ENCODE results near the gene TBC1D20. TPM values are rescaled to one million over a fixed set of nuclear protein-coding genes. Genes with fewer than 3 reads are reported as not detected.
A peak's percentile ranks its signal among the peaks of the same experiment; 100 is the strongest.

Gene TBC1D20
- total RNA-seq, 1 experiment from 2014 or later, result 24.2 TPM

- TF ChIP-seq, protein P1, sequence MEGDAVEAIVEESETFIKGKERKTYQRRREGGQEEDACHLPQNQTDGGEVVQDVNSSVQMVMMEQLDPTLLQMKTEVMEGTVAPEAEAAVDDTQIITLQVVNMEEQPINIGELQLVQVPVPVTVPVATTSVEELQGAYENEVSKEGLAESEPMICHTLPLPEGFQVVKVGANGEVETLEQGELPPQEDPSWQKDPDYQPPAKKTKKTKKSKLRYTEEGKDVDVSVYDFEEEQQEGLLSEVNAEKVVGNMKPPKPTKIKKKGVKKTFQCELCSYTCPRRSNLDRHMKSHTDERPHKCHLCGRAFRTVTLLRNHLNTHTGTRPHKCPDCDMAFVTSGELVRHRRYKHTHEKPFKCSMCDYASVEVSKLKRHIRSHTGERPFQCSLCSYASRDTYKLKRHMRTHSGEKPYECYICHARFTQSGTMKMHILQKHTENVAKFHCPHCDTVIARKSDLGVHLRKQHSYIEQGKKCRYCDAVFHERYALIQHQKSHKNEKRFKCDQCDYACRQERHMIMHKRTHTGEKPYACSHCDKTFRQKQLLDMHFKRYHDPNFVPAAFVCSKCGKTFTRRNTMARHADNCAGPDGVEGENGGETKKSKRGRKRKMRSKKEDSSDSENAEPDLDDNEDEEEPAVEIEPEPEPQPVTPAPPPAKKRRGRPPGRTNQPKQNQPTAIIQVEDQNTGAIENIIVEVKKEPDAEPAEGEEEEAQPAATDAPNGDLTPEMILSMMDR (conservative IDR thresholded peaks at IDR 0.05; ENCODE audit: low read depth, low read length), result no peak
- TF ChIP-seq EZH2 (IDR thresholded peaks at IDR 0.05; ENCODE audit: low read length, unreplicated experiment), result no peak
Observed at GRCh38 chr20:408843-409696, 53.3 kb downstream of the TBC1D20 start.

DNA sequence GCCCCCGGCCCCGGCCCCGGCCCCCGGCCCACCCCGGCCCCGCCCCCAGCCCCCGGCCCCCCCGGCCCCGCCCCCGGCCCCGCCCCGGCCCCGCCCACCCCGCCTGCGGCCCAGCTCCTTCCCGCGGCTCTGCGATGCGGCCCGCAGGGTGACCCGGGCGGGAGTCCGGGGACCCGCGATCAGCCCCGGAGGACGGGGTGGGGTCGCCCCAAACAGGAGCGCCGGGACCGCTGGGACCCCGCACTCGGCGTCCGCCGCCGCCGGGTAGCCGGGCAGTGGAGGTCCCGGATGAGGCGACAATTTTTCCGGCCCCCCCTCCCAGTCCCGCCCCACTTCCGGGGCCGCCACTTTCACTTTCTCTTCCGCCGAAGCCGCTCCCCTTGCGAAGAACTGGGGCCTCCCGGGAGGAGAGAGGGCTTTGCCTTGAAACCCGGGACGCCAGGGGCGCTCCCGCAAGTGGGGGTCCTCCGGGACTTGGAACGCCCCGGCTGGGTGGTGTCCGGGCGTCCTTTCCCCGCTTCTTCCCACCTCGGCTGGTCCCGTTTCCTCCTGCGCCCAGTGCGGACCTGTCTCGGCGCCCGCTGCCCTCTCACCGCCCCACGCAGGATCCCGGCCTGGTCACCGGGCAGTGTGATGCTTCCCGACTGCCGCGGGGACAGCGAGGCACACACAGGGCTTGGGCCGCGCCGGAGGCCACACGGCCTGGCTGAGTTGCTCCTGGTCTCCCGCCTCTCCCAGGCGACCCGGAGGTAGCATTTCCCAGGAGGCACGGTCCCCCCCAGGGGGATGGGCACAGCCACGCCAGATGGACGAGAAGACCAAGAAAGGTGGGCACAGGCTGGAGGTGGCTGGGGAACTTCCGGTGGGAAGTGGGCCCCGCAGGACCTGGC is 54.1 kb downstream of the TBC1D20 start, which contains the start of gene RBCK1:
RBCK1 (plus strand) TSS at position 347 of the 890 bp plus-strand sequence; CDS start at position 806, 459 bp downstream.
- Histone ChIP-seq H3K36me3 (ENCODE audit: low read depth, low read length) (peaks cover 19% of the 10 kb centered on the region), H3K4me2 (ENCODE audit: low read length) (peak within 1 kb of the TSS; percentile 95), H2AFZ (ENCODE audit: low read length) (peak within 1 kb of the TSS; percentile 70), H3K27me3 (ENCODE audit: low read length) (no peaks in the 10 kb centered on the region), H3K4me3 (ENCODE audit: low read length) (peak within 1 kb of the TSS; percentile 99), H3K79me2 (ENCODE audit: low read length) (peaks cover 51% of the 10 kb centered on the region), H4K20me1 (ENCODE audit: low read length) (no peaks in the 10 kb centered on the region), H3F3A (ENCODE audit: low read length, unreplicated experiment) (no peaks in the 10 kb centered on the region), H3K4me1 (ENCODE audit: insufficient read depth, low read length) (peaks cover 28% of the 10 kb centered on the region), H3K27ac (ENCODE audit: low read length) (peak within 1 kb of the TSS; percentile 84), H3K9me2 (replicated peaks; ENCODE audit: low read length) (no peaks in the 10 kb centered on the region), H3K9ac (ENCODE audit: low read length) (peak within 1 kb of the TSS; percentile 98), H3K9me3 (ENCODE audit: low read length) (no peaks in the 10 kb centered on the region)
- peak; percentile 57 for ATAC-seq
- no peak for TF ChIP-seq EZH2 (IDR thresholded peaks at IDR 0.05; ENCODE audit: low read length, unreplicated experiment)
- TF ChIP-seq, protein P1 (conservative IDR thresholded peaks at IDR 0.05; ENCODE audit: low read depth, low read length), result no peak
- no peak for TF ChIP-seq EZH2phosphoT487 (IDR thresholded peaks at IDR 0.05; ENCODE audit: borderline replicate concordance, low read length)
- CTCF ChIA-PET, result interaction anchor here (0.6 to 1.2 kb wide), 2 partner anchors 23 to 28 kb away, joined by 3 to 6 read pairs; no protein-coding TSS in a partner anchor
- intact Hi-C loops (cut with micrococcal nuclease), result no loop called here
- peak; percentile 85 for DNase-seq
- POLR2A ChIA-PET (ENCODE audit: unreplicated experiment), result interaction anchor here (0.6 to 1.0 kb wide), 5 partner anchors 26 to 859 kb away, joined by 3 to 19 read pairs (median 6); partner anchors contain the start of gene TRIB3
- BruUV-seq (replicated peaks), result no TSS peak

More at GRCh38 chr20:408843-409696, 53.3 kb downstream of the TBC1D20 start:
- intact Hi-C loops (cut with micrococcal nuclease), result no loop called here
- Histone ChIP-seq H3F3A (ENCODE audit: low read length, unreplicated experiment) (no peaks in the 10 kb centered on the region), H3K4me2 (ENCODE audit: low read length) (peak overlapping the region; percentile 90), H3K9ac (ENCODE audit: low read length) (peak overlapping the region; percentile 98), H3K4me3 (ENCODE audit: low read length) (peak overlapping the region; percentile 99), H3K27ac (ENCODE audit: low read length) (peak overlapping the region; percentile 84), H3K79me2 (ENCODE audit: low read length) (peaks cover 59% of the 10 kb centered on the region), H2AFZ (ENCODE audit: low read length) (peak overlapping the region; percentile 56), H3K4me1 (ENCODE audit: insufficient read depth, low read length) (peaks cover 28% of the 10 kb centered on the region), H3K9me2 (replicated peaks; ENCODE audit: low read length) (no peaks in the 10 kb centered on the region), H3K36me3 (ENCODE audit: low read depth, low read length) (peaks cover 19% of the 10 kb centered on the region), H4K20me1 (ENCODE audit: low read length) (no peaks in the 10 kb centered on the region), H3K27me3 (ENCODE audit: low read length) (no peaks in the 10 kb centered on the region), H3K9me3 (ENCODE audit: low read length) (no peaks in the 10 kb centered on the region)
- ChIA-PET CTCF (interaction anchor here (0.5 kb wide), 1 partner anchor 47 kb away, joined by 3 read pairs; no protein-coding TSS in a partner anchor), POLR2A (ENCODE audit: unreplicated experiment) (no interaction called here)
- no TSS peak for BruUV-seq (replicated peaks)
- DNase-seq, result no peak
- ATAC-seq, result peak; percentile 6
